ENCODE results near the gene SPDYE3.

DNA sequence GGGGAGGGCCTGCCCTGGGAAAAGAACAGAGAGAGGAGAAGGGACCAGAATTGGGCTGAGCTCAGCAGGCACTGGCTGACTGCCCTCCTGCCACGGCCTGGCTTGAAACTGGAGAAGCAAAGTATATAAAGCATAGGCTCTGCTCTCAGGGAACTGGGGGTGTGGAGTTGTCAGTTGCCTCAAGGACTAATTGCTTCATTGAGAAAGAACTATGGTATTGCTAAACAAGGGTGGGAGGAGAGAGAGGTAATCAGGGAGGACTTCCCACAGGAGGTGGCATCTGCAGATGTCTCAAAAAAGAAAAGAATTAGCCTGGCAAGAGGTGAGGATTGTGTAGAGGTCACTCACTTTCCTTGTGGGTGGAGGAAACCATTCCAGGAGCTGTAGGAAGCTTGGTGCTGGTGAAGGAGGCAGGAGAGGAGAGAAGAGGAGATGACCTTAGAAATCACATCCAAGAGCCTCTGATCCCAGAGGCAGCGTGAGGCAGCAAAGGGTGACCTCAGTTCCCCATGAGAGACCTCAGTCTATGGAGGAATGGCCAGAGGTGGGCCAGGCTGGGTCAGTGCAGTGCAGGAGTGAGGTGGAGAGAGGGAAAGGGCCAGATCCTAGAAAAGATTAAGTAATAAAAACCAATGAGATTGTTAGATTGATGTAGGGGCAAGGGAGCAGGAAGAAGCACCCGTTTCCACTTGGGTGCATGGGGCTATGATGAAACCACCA lies 52.8 kb downstream of the SPDYE3 start:
- TF ChIP-seq, protein P1, sequence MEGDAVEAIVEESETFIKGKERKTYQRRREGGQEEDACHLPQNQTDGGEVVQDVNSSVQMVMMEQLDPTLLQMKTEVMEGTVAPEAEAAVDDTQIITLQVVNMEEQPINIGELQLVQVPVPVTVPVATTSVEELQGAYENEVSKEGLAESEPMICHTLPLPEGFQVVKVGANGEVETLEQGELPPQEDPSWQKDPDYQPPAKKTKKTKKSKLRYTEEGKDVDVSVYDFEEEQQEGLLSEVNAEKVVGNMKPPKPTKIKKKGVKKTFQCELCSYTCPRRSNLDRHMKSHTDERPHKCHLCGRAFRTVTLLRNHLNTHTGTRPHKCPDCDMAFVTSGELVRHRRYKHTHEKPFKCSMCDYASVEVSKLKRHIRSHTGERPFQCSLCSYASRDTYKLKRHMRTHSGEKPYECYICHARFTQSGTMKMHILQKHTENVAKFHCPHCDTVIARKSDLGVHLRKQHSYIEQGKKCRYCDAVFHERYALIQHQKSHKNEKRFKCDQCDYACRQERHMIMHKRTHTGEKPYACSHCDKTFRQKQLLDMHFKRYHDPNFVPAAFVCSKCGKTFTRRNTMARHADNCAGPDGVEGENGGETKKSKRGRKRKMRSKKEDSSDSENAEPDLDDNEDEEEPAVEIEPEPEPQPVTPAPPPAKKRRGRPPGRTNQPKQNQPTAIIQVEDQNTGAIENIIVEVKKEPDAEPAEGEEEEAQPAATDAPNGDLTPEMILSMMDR (IDR thresholded peaks at IDR 0.05) = no peak
- TF ChIP-seq POLR2AphosphoS5 (IDR thresholded peaks at IDR 0.05) = no peak

All from prostate gland (tissue), 2 donors.